Breast epithelium (tissue), 3 donors: ENCODE results near the gene GMDS.

Experiments
- CTCF ChIP-seq, 3 donors: fragments of 450-650 bp; IDR thresholded peaks; one replicate each; pipeline ENCODE4 v1.5.1; 2016 to 2017; ENCODE audit warnings: antibody characterized with exemption in 3 of 3, mild to moderate bottlenecking in 3 of 3, moderate library complexity in 3 of 3
- POLR2AphosphoS5 ChIP-seq, 3 donors: sonication (generic); formaldehyde crosslinking; IDR thresholded peaks; one replicate each; pipeline ENCODE4 v1.6.1; 2017; ENCODE audit warnings: antibody characterized with exemption in 3 of 3

DNA sequence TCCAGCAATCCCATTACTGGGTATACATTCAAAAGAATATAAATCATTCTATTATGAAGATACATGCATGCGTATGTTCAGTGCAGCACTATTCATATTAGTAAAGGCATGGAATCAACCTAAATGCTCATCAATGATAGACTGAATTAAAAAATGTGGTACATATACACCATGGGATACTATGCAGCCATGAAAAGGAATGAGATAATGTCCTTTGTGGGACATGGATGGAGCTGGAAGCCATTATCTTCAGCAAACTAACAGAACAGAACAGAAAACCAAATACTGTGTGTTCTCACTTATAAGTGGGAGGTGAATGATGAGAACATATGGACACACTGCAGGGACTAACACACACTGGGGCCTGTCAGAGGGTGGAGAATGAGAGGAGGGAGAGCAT, 261.6 kb downstream of the GMDS start:
- TF ChIP-seq CTCF (IDR thresholded peaks at IDR 0.05) (no peak), POLR2AphosphoS5 (IDR thresholded peaks at IDR 0.05) (no peak)
